HG02571 (cell line): Measurements from ENCODE around the gene STK17A.
"Not testable (repeated sequence)": the region's sequence is repeated elsewhere in the genome, so short reads cannot be mapped to it uniquely, and the experiment has no call there.

Experiments
- ATAC-seq: cut with Tn5 transposase; IDR thresholded peaks from one replicate; pipeline ENCODE4 v1.9.1; 2021; ENCODE audit warnings: mild to moderate bottlenecking, moderate library complexity; ENCODE audit not compliant: unreplicated experiment

STK17A gene

GRCh38 chr7:43565786-43566185 is 17.1 kb upstream of the STK17A start:
- ATAC-seq = no peak

GRCh38 chr7:43568529-43568928 is 14.4 kb upstream of the STK17A start:
- ATAC-seq = no peak

GRCh38 chr7:43569424-43569823 is 13.5 kb upstream of the STK17A start:
- ATAC-seq = peak; percentile 77

GRCh38 chr7:43570688-43571365 is 12.1 kb upstream of the STK17A start:
- peak; percentile 82 for ATAC-seq

- no peak for ATAC-seq
Measured at GRCh38 chr7:43572516-43573049, 10.3 kb upstream of the STK17A start.

GRCh38 chr7:43573832-43574231 is 9.1 kb upstream of the STK17A start:
- not testable (repeated sequence) for ATAC-seq

- no peak for ATAC-seq
Measured at GRCh38 chr7:43575506-43575905, 7.4 kb upstream of the STK17A start.

- no peak for ATAC-seq
Measured at GRCh38 chr7:43576241-43576640, 6.7 kb upstream of the STK17A start.

GRCh38 chr7:43577485-43577951 is 5.4 kb upstream of the STK17A start:
- ATAC-seq = no peak

- ATAC-seq = peak; percentile 18
Measured at GRCh38 chr7:43583424-43584194, 701 bp downstream of the STK17A start.

GRCh38 chr7:43584195-43584586 is 1.3 kb downstream of the STK17A start:
- no peak for ATAC-seq

GRCh38 chr7:43584733-43585132 is 1.8 kb downstream of the STK17A start:
- not testable (repeated sequence) for ATAC-seq

GRCh38 chr7:43585562-43585961 is 2.7 kb downstream of the STK17A start:
- ATAC-seq = no peak

- no peak for ATAC-seq
Measured at GRCh38 chr7:43586251-43586900, 3.5 kb downstream of the STK17A start.

- no peak for ATAC-seq
Measured at GRCh38 chr7:43588477-43589132, 5.7 kb downstream of the STK17A start.

GRCh38 chr7:43589133-43589478 is 6.2 kb downstream of the STK17A start:
- no peak for ATAC-seq

- ATAC-seq = no peak
Measured at GRCh38 chr7:43589728-43590127, 6.8 kb downstream of the STK17A start.

GRCh38 chr7:43590862-43591557 is 8.1 kb downstream of the STK17A start:
- peak; percentile 67 for ATAC-seq

- no peak for ATAC-seq
Measured at GRCh38 chr7:43591558-43592180, 8.8 kb downstream of the STK17A start.

- ATAC-seq = no peak
Measured at GRCh38 chr7:43592326-43592725, 9.4 kb downstream of the STK17A start.
